Endothelial cell of umbilical vein (primary cell): ENCODE measurements around the gene EDEM3. TPM values are rescaled to one million over a fixed set of nuclear protein-coding genes. Genes with fewer than 3 reads are reported as not detected.

Experiments used
- BruUV-seq: library from RNA; stranded (reverse); fragments of 400-500 nt; replicated peaks from 2 replicates; lab custom pipeline; 2021; lab: Mats Ljungman, UMichigan
- CTCF ChIA-PET: fragments of 300-600, 350-600 bp; sonication (Branson Sonifier 250); formaldehyde crosslinking; loops from one replicate; lab custom pipeline; 2021; ENCODE audit warnings: antibody characterized with exemption, inconsistent platforms; lab: Charles Lee
- POLR2A ChIA-PET: fragments of 300-600, 350-600 bp; sonication (Branson Sonifier 250); formaldehyde crosslinking; loops from one replicate; lab custom pipeline; 2021; ENCODE audit warnings: antibody characterized with exemption, inconsistent platforms; lab: Charles Lee
- DNase-seq: peaks from one replicate; pipeline ENCODE4 v3.0.0-alpha.2; 2011; ENCODE audit warnings: low read depth, low spot score
- FAIRE-seq: peaks from 2 replicates; lab custom pipeline; 2011; peaks lifted over from hg19 to GRCh38; lab: Jason Lieb, UNC
- H2AFZ ChIP-seq: 2 replicates; pipeline ENCODE4 v1.6.0; 2012; ENCODE audit warnings: low read depth, low read length, control low read depth, inconsistent platforms
- H3K27ac ChIP-seq: 2 replicates; pipeline ENCODE4 v1.5.1; 2011; ENCODE audit warnings: low read depth, mild to moderate bottlenecking, control low read depth, low read length, moderate library complexity; ENCODE audit not compliant: insufficient read depth
- H3K27me3 ChIP-seq, 2 experiments: 2 replicates each; pipeline versions ENCODE4 v1.6.0 to v1.6.1; 2011; ENCODE audit warnings: low read length in 2 of 2, mixed read lengths in 1 of 2; ENCODE audit not compliant: control insufficient read depth in 2 of 2, insufficient read depth in 2 of 2
- H3K36me3 ChIP-seq, 2 experiments: 2 replicates in 1 of 2; 3 replicates in 1 of 2; pipeline ENCODE4 v1.5.1; 2011; ENCODE audit warnings: low read length in 2 of 2, mild to moderate bottlenecking in 1 of 2, moderate library complexity in 1 of 2; ENCODE audit not compliant: control insufficient read depth in 2 of 2, insufficient read depth in 2 of 2; ENCODE audit errors: extremely low read depth in 1 of 2
- H3K4me1 ChIP-seq: 3 replicates; pipeline ENCODE4 v1.5.1; 2011; ENCODE audit warnings: mild to moderate bottlenecking, low read length; ENCODE audit not compliant: control insufficient read depth, insufficient read depth; ENCODE audit errors: extremely low read depth
- H3K4me2 ChIP-seq: 2 replicates; pipeline ENCODE4 v1.6.1; 2011; ENCODE audit warnings: low read length, control low read depth, mixed read lengths; ENCODE audit not compliant: insufficient read depth
- H3K4me3 ChIP-seq, 3 experiments: fragments of 200-600 bp in 1 of 3; sonication (generic), shearing (Covaris generic) in 1 of 3; replicated peaks in 1 of 3; 2 replicates each; pipeline ENCODE4 v1.5.1; 2011 to 2016; ENCODE audit warnings: control low read depth in 3 of 3, low read length in 3 of 3, mild to moderate bottlenecking in 2 of 3, inconsistent platforms in 1 of 3, low read depth in 1 of 3, moderate library complexity in 1 of 3; ENCODE audit not compliant: insufficient read depth in 1 of 3
- H3K79me2 ChIP-seq: 2 replicates; pipeline ENCODE4 v1.6.0; 2012; ENCODE audit warnings: low read length, inconsistent platforms; ENCODE audit not compliant: control insufficient read depth, insufficient read depth
- H3K9ac ChIP-seq: replicated peaks from 2 replicates; pipeline ENCODE3; 2011; ENCODE audit warnings: low read length, control low read depth; ENCODE audit not compliant: insufficient read depth; ENCODE audit errors: extremely low read depth
- H3K9me1 ChIP-seq: replicated peaks from 3 replicates; pipeline ENCODE4 v1.6.0; 2011; ENCODE audit warnings: mild to moderate bottlenecking, low read length; ENCODE audit not compliant: control insufficient read depth, insufficient read depth; ENCODE audit errors: extremely low read depth
- H3K9me3 ChIP-seq: replicated peaks from 2 replicates; pipeline ENCODE4 v1.5.1; 2012; ENCODE audit warnings: low read length, inconsistent platforms; ENCODE audit not compliant: control insufficient read depth, insufficient read depth
- H4K20me1 ChIP-seq: replicated peaks from 2 replicates; pipeline ENCODE3; 2011; ENCODE audit warnings: mild to moderate bottlenecking, low read length; ENCODE audit not compliant: control insufficient read depth, insufficient read depth; ENCODE audit errors: extremely low read depth
- EZH2 ChIP-seq: IDR thresholded peaks from 2 replicates; pipeline ENCODE4 v1.6.1; 2012; ENCODE audit warnings: borderline replicate concordance, low read depth, mild to moderate bottlenecking, moderate library complexity, low read length, inconsistent platforms; ENCODE audit not compliant: severe bottlenecking
- FOS ChIP-seq: IDR thresholded peaks from 2 replicates; pipeline ENCODE4 v1.6.1; 2011; ENCODE audit warnings: mild to moderate bottlenecking, low read length, moderate library complexity, borderline replicate concordance; ENCODE audit not compliant: insufficient read depth
- GATA2 ChIP-seq: IDR thresholded peaks from 2 replicates; pipeline ENCODE4 v1.7.0; 2011; ENCODE audit warnings: low read depth, mild to moderate bottlenecking, moderate library complexity, mixed read lengths, low read length; ENCODE audit not compliant: insufficient read length, insufficient read depth
- JUN ChIP-seq: IDR thresholded peaks from 2 replicates; pipeline ENCODE4 v1.6.1; 2011; ENCODE audit warnings: borderline replicate concordance, low read depth; ENCODE audit not compliant: insufficient read length, insufficient read depth
- MAX ChIP-seq: IDR thresholded peaks from 2 replicates; pipeline ENCODE4 v1.6.1; 2011; ENCODE audit not compliant: insufficient read depth, insufficient read length
- MYC ChIP-seq: IDR thresholded peaks from one replicate; pipeline ENCODE4 v1.6.1; 2011; ENCODE audit warnings: mild to moderate bottlenecking, low read depth, low read length
- POLR2A ChIP-seq: IDR thresholded peaks from 2 replicates; pipeline ENCODE4 v1.6.1; 2012; ENCODE audit warnings: low read depth, mild to moderate bottlenecking, control low read depth, low read length
- POLR2AphosphoS5 ChIP-seq: IDR thresholded peaks from 2 replicates; pipeline ENCODE4 v1.6.1; 2012; ENCODE audit warnings: low read depth, mild to moderate bottlenecking, control low read depth, low read length, moderate library complexity; ENCODE audit not compliant: insufficient read depth
- dilution Hi-C: fragments of 300-500 bp; cut with MboI; formaldehyde crosslinking; loops from one replicate; pipeline ENCODE4 v1.15.0; 2019; ENCODE audit warnings: low sequenced_read_pairs; ENCODE audit not compliant: extremely low pct_ligation_motif_present
- intact Hi-C: fragments of 100-400 bp; cut with micrococcal nuclease; formaldehyde crosslinking; loops from one replicate; pipeline ENCODE4 v1.10.0; 2022
- polyA plus RNA-seq, 4 experiments: library from polyadenylated mRNA; depleted of rRNA in 3 of 4; stranded (reverse) in 3 of 4; unstranded in 1 of 4; fragments of >200 nt; gene quantifications; 2 replicates each; pipeline versions ENCODE4 v1.2.1 to v1.2.3, GENCODE V29; 2011 to 2012; ENCODE audit warnings: missing spikeins in 1 of 4
- total RNA-seq: library from RNA; stranded (reverse); gene quantifications from 2 replicates; pipeline ENCODE4 v1.2.3, GENCODE V29; 2021
- TF ChIP-seq, protein P1 (sequence below), 2 donors: IDR thresholded peaks; 1 replicate in 1 of 2; 2 replicates in 1 of 2; pipeline ENCODE4 v1.5.1; 2011; ENCODE audit warnings: low read length in 2 of 2, mild to moderate bottlenecking in 2 of 2, moderate library complexity in 2 of 2, control low read depth in 1 of 2, inconsistent platforms in 1 of 2, low read depth in 1 of 2; ENCODE audit not compliant: insufficient read depth in 1 of 2; ENCODE audit errors: extremely low read depth in 1 of 2

EDEM3 gene
- total and polyA plus RNA-seq, 2 donors (not counting 3 experiments of a cell fraction or from before 2014, with no cell fraction given) = 6.6 to 26.3 TPM

DNA sequence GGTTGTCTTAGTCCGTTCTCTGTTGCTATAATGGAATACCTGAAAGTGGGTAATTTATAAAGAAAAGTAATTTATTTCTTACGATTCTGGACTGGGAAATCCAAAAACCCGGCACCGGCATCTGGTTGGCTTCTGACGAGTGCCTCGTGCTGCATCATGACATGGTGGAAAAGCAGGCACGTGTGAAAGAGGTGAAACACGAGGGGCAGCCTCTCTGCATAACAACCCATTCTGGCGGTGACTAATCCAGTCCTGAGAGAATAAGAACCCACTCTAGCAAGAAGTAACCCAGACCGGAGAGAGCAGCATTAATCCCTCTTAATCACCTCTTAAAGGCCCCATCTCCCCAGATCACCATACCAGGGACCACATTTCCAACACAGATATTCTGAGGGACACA lies 2.7 kb upstream of the EDEM3 start:
- BruUV-seq = no TSS peak
- DNase-seq (no peak), FAIRE-seq (no peak)
- CTCF ChIA-PET = no interaction called here
- Histone ChIP-seq H3K4me3 (no peak overlapping the region), H3K4me2 (no peak overlapping the region), H4K20me1 (no peaks in the 10 kb centered on the region), H3K9me1 (no peaks in the 10 kb centered on the region), H3K79me2 (peaks cover 13% of the 10 kb centered on the region), H3K9ac (no peak overlapping the region), H2AFZ (no peak overlapping the region), H3K9me3 (no peaks in the 10 kb centered on the region), H3K4me1 (peaks cover 16% of the 10 kb centered on the region), H3K36me3 (no peaks in the 10 kb centered on the region), H3K27me3 (peaks cover 2 to 5% of the 10 kb centered on the region in 2 experiments), H3K27ac (no peak overlapping the region)
- intact Hi-C loops (loop anchor here (5.0 kb wide), 1 partner anchor 415 kb away; no protein-coding TSS in a partner anchor), dilution Hi-C loops (no loop called here)
- TF ChIP-seq MAX (no peak), FOS (no peak), JUN (no peak), POLR2A (no peak), POLR2AphosphoS5 (no peak), GATA2 (no peak), MYC (no peak), EZH2 (no peak)
- TF ChIP-seq, protein P1, sequence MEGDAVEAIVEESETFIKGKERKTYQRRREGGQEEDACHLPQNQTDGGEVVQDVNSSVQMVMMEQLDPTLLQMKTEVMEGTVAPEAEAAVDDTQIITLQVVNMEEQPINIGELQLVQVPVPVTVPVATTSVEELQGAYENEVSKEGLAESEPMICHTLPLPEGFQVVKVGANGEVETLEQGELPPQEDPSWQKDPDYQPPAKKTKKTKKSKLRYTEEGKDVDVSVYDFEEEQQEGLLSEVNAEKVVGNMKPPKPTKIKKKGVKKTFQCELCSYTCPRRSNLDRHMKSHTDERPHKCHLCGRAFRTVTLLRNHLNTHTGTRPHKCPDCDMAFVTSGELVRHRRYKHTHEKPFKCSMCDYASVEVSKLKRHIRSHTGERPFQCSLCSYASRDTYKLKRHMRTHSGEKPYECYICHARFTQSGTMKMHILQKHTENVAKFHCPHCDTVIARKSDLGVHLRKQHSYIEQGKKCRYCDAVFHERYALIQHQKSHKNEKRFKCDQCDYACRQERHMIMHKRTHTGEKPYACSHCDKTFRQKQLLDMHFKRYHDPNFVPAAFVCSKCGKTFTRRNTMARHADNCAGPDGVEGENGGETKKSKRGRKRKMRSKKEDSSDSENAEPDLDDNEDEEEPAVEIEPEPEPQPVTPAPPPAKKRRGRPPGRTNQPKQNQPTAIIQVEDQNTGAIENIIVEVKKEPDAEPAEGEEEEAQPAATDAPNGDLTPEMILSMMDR (IDR thresholded peaks at IDR 0.05; ENCODE audit: extremely low read depth in 1 of 2, insufficient read depth in 1 of 2, low read depth in 1 of 2, low read length in 2 of 2) = no peak
- POLR2A ChIA-PET = no interaction called here
